Thoracic aorta (tissue), 2 donors: ENCODE data around the gene IWS1. TPM values are rescaled to one million over a fixed set of nuclear protein-coding genes. Genes with fewer than 3 reads are reported as not detected.
A peak's percentile ranks its signal among the peaks of the same experiment; 100 is the strongest.

Source experiments
- ATAC-seq: fragments of 150-250 bp; one replicate; pipeline ENCODE4 v1.8.0; 2017; ENCODE audit warnings: low read depth; ENCODE audit not compliant: insufficient number of reproducible peaks, low FRiP score
- DNase-seq: peaks from one replicate; pipeline ENCODE4 v3.0.0-alpha.2; 2020; ENCODE audit warnings: low spot score
- H3K27ac ChIP-seq, 2 donors: fragments of 200-600 bp; sonication (generic); 1 replicate in 1 of 2; 2 replicates in 1 of 2; pipeline ENCODE4 v1.5.1; 2016; ENCODE audit warnings: mild to moderate bottlenecking in 2 of 2, moderate library complexity in 2 of 2
- H3K27me3 ChIP-seq: fragments of 200-600 bp; sonication (generic); replicated peaks from 2 replicates; pipeline ENCODE4 v1.6.0; 2016; ENCODE audit warnings: mild to moderate bottlenecking; ENCODE audit not compliant: insufficient read depth
- H3K36me3 ChIP-seq: fragments of 200-600 bp; sonication (generic); one replicate; pipeline ENCODE4 v1.5.1; 2016
- H3K4me1 ChIP-seq, 2 donors: fragments of 200-600 bp; sonication (generic); 1 replicate in 1 of 2; 2 replicates in 1 of 2; pipeline versions ENCODE4 v1.5.1 to v1.6.0; 2016; ENCODE audit warnings: low read depth in 2 of 2, mild to moderate bottlenecking in 1 of 2; ENCODE audit not compliant: control insufficient read depth in 1 of 2
- H3K4me3 ChIP-seq: fragments of 200-600 bp; sonication (generic); 2 replicates; pipeline ENCODE4 v1.5.1; 2016; ENCODE audit warnings: mild to moderate bottlenecking
- H3K9me3 ChIP-seq: fragments of 200-600 bp; sonication (generic); 2 replicates; pipeline ENCODE4 v1.5.1; 2016
- CTCF ChIP-seq: fragments of 200-600 bp; sonication (generic); IDR thresholded peaks from one replicate; pipeline ENCODE4 v1.5.1; 2019; ENCODE audit warnings: antibody characterized with exemption
- total RNA-seq, 2 donors: library from RNA; depleted of rRNA; stranded (reverse); fragments of >200 nt; gene quantifications; one replicate each; pipeline versions ENCODE4 v1.1.0 to v1.2.3, GENCODE V29; 2016

Gene IWS1
- total RNA-seq, 2 donors from 2014 or later: 43.2 to 54.0 TPM

GRCh38 chr2:127514485-127514884 lies 11.8 kb downstream of the IWS1 start:
- Histone ChIP-seq H3K27ac (peak overlapping the region in 1 of 2 donors; percentile 70), H3K9me3 (no peaks in the 10 kb centered on the region), H3K4me1 (peaks cover 7 to 39% of the 10 kb centered on the region in 2 donors), H3K36me3 (no peaks in the 10 kb centered on the region), H3K27me3 (no peaks in the 10 kb centered on the region), H3K4me3 (no peak overlapping the region)
- ATAC-seq: no peak
- no peak for TF ChIP-seq CTCF
- no peak for DNase-seq

GRCh38 chr2:127514076-127514475 lies 12.2 kb downstream of the IWS1 start:
- Histone ChIP-seq H3K36me3 (no peaks in the 10 kb centered on the region), H3K4me1 (peaks cover 11 to 43% of the 10 kb centered on the region in 2 donors), H3K9me3 (no peaks in the 10 kb centered on the region), H3K4me3 (no peak overlapping the region), H3K27me3 (no peaks in the 10 kb centered on the region), H3K27ac (no peak overlapping the region)
- no peak for ATAC-seq
- DNase-seq: no peak
- no peak for TF ChIP-seq CTCF

GRCh38 chr2:127512362-127512761 lies 13.9 kb downstream of the IWS1 start:
- Histone ChIP-seq H3K27me3 (no peaks in the 10 kb centered on the region), H3K36me3 (no peaks in the 10 kb centered on the region), H3K27ac (no peak overlapping the region), H3K4me3 (no peak overlapping the region), H3K4me1 (peaks cover 23 to 58% of the 10 kb centered on the region in 2 donors), H3K9me3 (no peaks in the 10 kb centered on the region)
- no peak for DNase-seq
- TF ChIP-seq CTCF: no peak
- ATAC-seq: no peak

GRCh38 chr2:127511917-127512316 lies 14.4 kb downstream of the IWS1 start:
- no peaks in the 10 kb centered on the region for H3K36me3 ChIP-seq
- ATAC-seq (no peak), DNase-seq (no peak)
- no peaks in the 10 kb centered on the region for H3K9me3 ChIP-seq
- H3K27ac ChIP-seq: no peak overlapping the region
- no peak overlapping the region for H3K4me3 ChIP-seq
- H3K4me1 ChIP-seq: peaks cover 23 to 60% of the 10 kb centered on the region in 2 donors
- TF ChIP-seq CTCF: no peak
- no peaks in the 10 kb centered on the region for H3K27me3 ChIP-seq

- Histone ChIP-seq H3K4me3 (no peak overlapping the region), H3K36me3 (no peaks in the 10 kb centered on the region), H3K4me1 (peaks cover 23 to 54% of the 10 kb centered on the region in 2 donors), H3K27me3 (no peaks in the 10 kb centered on the region), H3K27ac (no peak overlapping the region), H3K9me3 (no peaks in the 10 kb centered on the region)
- TF ChIP-seq CTCF: no peak
- ATAC-seq (no peak), DNase-seq (no peak)
Observed at GRCh38 chr2:127511090-127511695, 15.1 kb downstream of the IWS1 start.
